DND-41 (cell line): ENCODE measurements around the gene FNBP1L.

Experiments
- ATAC-seq: fragments of 200-7000 bp; cut with Tn5 transposase; 3 replicates; pipeline ENCODE4 v1.9.1; 2021; ENCODE audit warnings: low read depth; ENCODE audit not compliant: insufficient read depth
- DNase-seq: peaks from one replicate; pipeline ENCODE4 v3.0.0-alpha.2; 2020
- H2AFZ ChIP-seq: 2 replicates; pipeline ENCODE4 v1.6.0; 2012; ENCODE audit warnings: low read depth, low read length
- H3K27ac ChIP-seq: 2 replicates; pipeline ENCODE4 v1.5.1; 2012; ENCODE audit warnings: low read length, inconsistent platforms
- H3K27me3 ChIP-seq: fragments of 200-600 bp; sonication (generic); 2 replicates; pipeline ENCODE4 v1.6.0; 2012; ENCODE audit warnings: low read length, mild to moderate bottlenecking, inconsistent platforms; ENCODE audit not compliant: insufficient read depth, poor library complexity
- H3K36me3 ChIP-seq: 2 replicates; pipeline ENCODE4 v1.5.1; 2012; ENCODE audit warnings: low read length, inconsistent platforms; ENCODE audit not compliant: insufficient read depth
- H3K4me1 ChIP-seq: 2 replicates; pipeline ENCODE4 v1.5.1; 2012; ENCODE audit warnings: mild to moderate bottlenecking, low read length; ENCODE audit not compliant: insufficient read depth
- H3K4me2 ChIP-seq: 2 replicates; pipeline ENCODE4 v1.6.0; 2012; ENCODE audit warnings: mild to moderate bottlenecking, moderate library complexity, low read length, inconsistent platforms; ENCODE audit not compliant: insufficient read depth
- H3K4me3 ChIP-seq, 2 experiments: fragments of 200-600 bp in 1 of 2; shearing (Covaris generic) in 1 of 2; 2 replicates each; pipeline ENCODE4 v1.5.1; 2012 to 2016; ENCODE audit warnings: inconsistent platforms in 2 of 2, low read length in 2 of 2, mild to moderate bottlenecking in 2 of 2, low read depth in 1 of 2, moderate library complexity in 1 of 2
- H3K79me2 ChIP-seq: 2 replicates; pipeline ENCODE4 v1.6.0; 2012; ENCODE audit warnings: low read length, inconsistent platforms; ENCODE audit not compliant: insufficient read depth
- H3K9ac ChIP-seq: 2 replicates; pipeline ENCODE4 v1.6.0; 2012; ENCODE audit warnings: low read depth, mild to moderate bottlenecking, inconsistent platforms, low read length, moderate library complexity
- H3K9me3 ChIP-seq: 2 replicates; pipeline ENCODE4 v1.5.1; 2012; ENCODE audit warnings: low read length, moderate library complexity, mild to moderate bottlenecking, inconsistent platforms; ENCODE audit not compliant: insufficient read depth, severe bottlenecking
- H4K20me1 ChIP-seq: 2 replicates; pipeline ENCODE4 v1.6.0; 2012; ENCODE audit warnings: low read length; ENCODE audit not compliant: insufficient read depth
- EZH2 ChIP-seq: IDR thresholded peaks from 3 replicates; pipeline ENCODE4 v1.6.1; 2012; ENCODE audit warnings: borderline replicate concordance, low read depth, mild to moderate bottlenecking, moderate library complexity, low read length, inconsistent platforms; ENCODE audit not compliant: severe bottlenecking
- TF ChIP-seq, protein P1 (sequence below): IDR thresholded peaks from 2 replicates; pipeline ENCODE4 v1.5.1; 2012; ENCODE audit warnings: borderline replicate concordance, low read length, moderate library complexity, mild to moderate bottlenecking; ENCODE audit not compliant: poor library complexity, severe bottlenecking; ENCODE audit errors: extremely low read depth

FNBP1L gene

DNA sequence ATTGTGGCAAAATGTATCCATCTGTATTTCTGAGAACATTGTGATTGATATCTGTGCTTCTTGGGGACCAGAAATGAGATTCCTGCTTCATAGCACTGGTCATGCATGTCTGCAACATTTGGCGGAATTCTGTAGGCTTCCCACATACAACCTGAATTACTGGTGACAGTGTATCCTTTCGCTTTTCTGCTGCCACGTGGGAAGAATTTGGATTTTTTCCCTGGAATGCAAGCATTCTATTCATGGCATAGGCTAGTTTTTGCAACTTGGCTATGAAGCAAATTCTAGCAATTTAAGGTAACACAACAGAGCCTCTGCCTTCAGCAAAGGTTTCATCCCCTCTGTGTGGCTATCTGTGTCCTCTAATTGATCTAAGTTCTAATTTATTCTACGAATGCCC is 147.8 kb downstream of the FNBP1L start:
- Histone ChIP-seq H3K79me2 (no peaks in the 10 kb centered on the region), H3K36me3 (no peaks in the 10 kb centered on the region), H3K4me2 (no peak overlapping the region), H2AFZ (no peak overlapping the region), H3K9me3 (no peaks in the 10 kb centered on the region), H3K4me1 (no peaks in the 10 kb centered on the region), H3K27ac (no peak overlapping the region), H3K4me3 (no peak overlapping the region), H4K20me1 (no peaks in the 10 kb centered on the region), H3K27me3 (no peaks in the 10 kb centered on the region), H3K9ac (no peak overlapping the region)
- ATAC-seq: no peak
- no peak for DNase-seq
- TF ChIP-seq, protein P1, sequence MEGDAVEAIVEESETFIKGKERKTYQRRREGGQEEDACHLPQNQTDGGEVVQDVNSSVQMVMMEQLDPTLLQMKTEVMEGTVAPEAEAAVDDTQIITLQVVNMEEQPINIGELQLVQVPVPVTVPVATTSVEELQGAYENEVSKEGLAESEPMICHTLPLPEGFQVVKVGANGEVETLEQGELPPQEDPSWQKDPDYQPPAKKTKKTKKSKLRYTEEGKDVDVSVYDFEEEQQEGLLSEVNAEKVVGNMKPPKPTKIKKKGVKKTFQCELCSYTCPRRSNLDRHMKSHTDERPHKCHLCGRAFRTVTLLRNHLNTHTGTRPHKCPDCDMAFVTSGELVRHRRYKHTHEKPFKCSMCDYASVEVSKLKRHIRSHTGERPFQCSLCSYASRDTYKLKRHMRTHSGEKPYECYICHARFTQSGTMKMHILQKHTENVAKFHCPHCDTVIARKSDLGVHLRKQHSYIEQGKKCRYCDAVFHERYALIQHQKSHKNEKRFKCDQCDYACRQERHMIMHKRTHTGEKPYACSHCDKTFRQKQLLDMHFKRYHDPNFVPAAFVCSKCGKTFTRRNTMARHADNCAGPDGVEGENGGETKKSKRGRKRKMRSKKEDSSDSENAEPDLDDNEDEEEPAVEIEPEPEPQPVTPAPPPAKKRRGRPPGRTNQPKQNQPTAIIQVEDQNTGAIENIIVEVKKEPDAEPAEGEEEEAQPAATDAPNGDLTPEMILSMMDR: no peak
- TF ChIP-seq EZH2: no peak

DNA sequence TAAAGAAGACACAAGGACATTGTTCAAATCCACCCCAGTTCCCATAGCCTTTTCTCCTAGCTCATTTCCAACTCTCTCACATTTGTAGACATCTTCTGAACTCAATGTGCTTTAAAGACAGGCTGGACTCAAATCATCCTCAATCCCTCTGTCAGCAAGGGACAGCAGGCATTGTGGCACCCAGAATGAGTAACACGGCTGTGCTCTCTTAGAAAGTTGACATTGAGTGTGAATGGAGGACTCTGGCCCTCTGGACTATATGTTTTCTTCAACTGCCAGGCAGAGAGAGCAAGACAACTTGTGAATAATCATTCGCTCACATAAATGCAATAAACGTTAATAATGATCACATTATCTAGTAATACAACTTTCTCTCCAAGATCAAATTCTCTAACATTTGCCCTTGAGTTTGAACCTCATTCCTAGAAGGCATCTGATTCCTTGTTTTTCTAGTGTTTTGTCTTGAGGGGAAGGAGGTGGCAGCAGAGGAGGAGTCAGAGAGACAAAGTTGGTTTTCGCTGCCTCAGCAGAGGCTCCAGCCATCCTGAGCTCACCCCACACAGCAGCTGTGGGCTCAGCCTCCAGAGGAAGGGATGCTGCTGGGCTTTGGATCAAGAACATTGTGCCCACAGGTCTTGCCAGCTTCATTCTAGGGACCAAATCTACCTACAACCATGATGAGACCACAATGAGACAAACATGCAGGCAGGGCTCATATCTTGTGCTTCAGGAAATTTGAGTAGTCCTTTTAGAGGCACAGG is 148.6 kb downstream of the FNBP1L start:
- TF ChIP-seq, protein P1: no peak
- no peak for TF ChIP-seq EZH2

GRCh38 chr1:93597709-93598108 is 149.8 kb downstream of the FNBP1L start:
- Histone ChIP-seq H3K9me3 (no peaks in the 10 kb centered on the region), H3K9ac (no peak overlapping the region), H3K36me3 (no peaks in the 10 kb centered on the region), H4K20me1 (no peaks in the 10 kb centered on the region), H3K79me2 (no peaks in the 10 kb centered on the region), H3K4me3 (no peak overlapping the region), H3K4me1 (no peaks in the 10 kb centered on the region), H3K27me3 (no peaks in the 10 kb centered on the region), H3K4me2 (no peak overlapping the region), H3K27ac (no peak overlapping the region), H2AFZ (no peak overlapping the region)
- no peak for DNase-seq
- ATAC-seq: no peak
- TF ChIP-seq EZH2: no peak
- TF ChIP-seq, protein P1: no peak

More for the DNA sequence above, 148.6 kb downstream of the FNBP1L start:
- Histone ChIP-seq H2AFZ (no peak overlapping the region), H3K27ac (no peak overlapping the region), H3K36me3 (no peaks in the 10 kb centered on the region), H3K27me3 (no peaks in the 10 kb centered on the region), H3K79me2 (no peaks in the 10 kb centered on the region), H3K9me3 (no peaks in the 10 kb centered on the region), H3K4me1 (no peaks in the 10 kb centered on the region), H3K4me3 (no peak overlapping the region), H3K4me2 (no peak overlapping the region), H4K20me1 (no peaks in the 10 kb centered on the region), H3K9ac (no peak overlapping the region)
- ATAC-seq (no peak), DNase-seq (no peak)

GRCh38 chr1:93598396-93598795 is 150.5 kb downstream of the FNBP1L start:
- Histone ChIP-seq H3K4me2 (no peak overlapping the region), H3K4me1 (no peaks in the 10 kb centered on the region), H3K79me2 (no peaks in the 10 kb centered on the region), H4K20me1 (no peaks in the 10 kb centered on the region), H3K4me3 (no peak overlapping the region), H3K36me3 (no peaks in the 10 kb centered on the region), H2AFZ (no peak overlapping the region), H3K27me3 (no peaks in the 10 kb centered on the region), H3K9me3 (no peaks in the 10 kb centered on the region), H3K27ac (no peak overlapping the region), H3K9ac (no peak overlapping the region)
- TF ChIP-seq, protein P1: no peak
- no peak for TF ChIP-seq EZH2
- ATAC-seq (no peak), DNase-seq (no peak)
